NCI-H748 (cell line): ENCODE data around the gene UPK3BL1.
"Not testable (repeated sequence)": the region's sequence is repeated elsewhere in the genome, so short reads cannot be mapped to it uniquely, and the experiment has no call there.

Experiments used
- DNase-seq: peaks from one replicate; lab custom pipeline; 2025; ENCODE audit not compliant: unreplicated experiment; lab: John Stamatoyannopoulos, UW

UPK3BL1 gene

GRCh38 chr7:102630622-102631021, 12.0 kb downstream of the UPK3BL1 start:
- not testable (repeated sequence) for DNase-seq

- DNase-seq: not testable (repeated sequence)
Observed at GRCh38 chr7:102627271-102627904, 15.2 kb downstream of the UPK3BL1 start.

- not testable (repeated sequence) for DNase-seq
Observed at GRCh38 chr7:102618122-102618521, 24.5 kb downstream of the UPK3BL1 start.

GRCh38 chr7:102616507-102617125, 26.0 kb downstream of the UPK3BL1 start, which contains the start of gene RASA4:
RASA4 (minus strand) TSS chr7:102616756; CDS start chr7:102616689, 67 bp downstream.
- not testable (repeated sequence) for DNase-seq

- not testable (repeated sequence) for DNase-seq
Observed at GRCh38 chr7:102615930-102616329, 26.7 kb downstream of the UPK3BL1 start.

GRCh38 chr7:102614873-102615272, 27.7 kb downstream of the UPK3BL1 start:
- DNase-seq: not testable (repeated sequence)

- DNase-seq: not testable (repeated sequence)
Observed at GRCh38 chr7:102614346-102614697, 28.3 kb downstream of the UPK3BL1 start.

- not testable (repeated sequence) for DNase-seq
Observed at GRCh38 chr7:102613575-102614345, 28.8 kb downstream of the UPK3BL1 start.

- DNase-seq: not testable (repeated sequence)
Observed at GRCh38 chr7:102611675-102612325, 30.8 kb downstream of the UPK3BL1 start.

GRCh38 chr7:102611013-102611674, 31.4 kb downstream of the UPK3BL1 start:
- DNase-seq: not testable (repeated sequence)

GRCh38 chr7:102610441-102610840, 32.1 kb downstream of the UPK3BL1 start:
- not testable (repeated sequence) for DNase-seq

GRCh38 chr7:102609734-102610133, 32.9 kb downstream of the UPK3BL1 start:
- DNase-seq: not testable (repeated sequence)

GRCh38 chr7:102606848-102607247, 35.7 kb downstream of the UPK3BL1 start:
- not testable (repeated sequence) for DNase-seq

- not testable (repeated sequence) for DNase-seq
Observed at GRCh38 chr7:102604431-102605145, 38.0 kb downstream of the UPK3BL1 start.

- not testable (repeated sequence) for DNase-seq
Observed at GRCh38 chr7:102602317-102602716, 40.3 kb downstream of the UPK3BL1 start.

GRCh38 chr7:102599699-102600098, 42.9 kb downstream of the UPK3BL1 start:
- DNase-seq: not testable (repeated sequence)

GRCh38 chr7:102596036-102596435, 46.6 kb downstream of the UPK3BL1 start:
- not testable (repeated sequence) for DNase-seq

GRCh38 chr7:102593637-102594334, 48.8 kb downstream of the UPK3BL1 start:
- not testable (repeated sequence) for DNase-seq

GRCh38 chr7:102592477-102593019, 50.0 kb downstream of the UPK3BL1 start:
- not testable (repeated sequence) for DNase-seq
